Colonic mucosa (tissue), 4 donors: ENCODE results near the gene GPR146. TPM values are rescaled to one million over a fixed set of nuclear protein-coding genes. Genes with fewer than 3 reads are reported as not detected.

Source experiments
- DNase-seq: peaks from one replicate; pipeline ENCODE4 v3.0.0-alpha.2; 2020
- H3K27ac ChIP-seq: fragments of 200-600 bp; one replicate; pipeline ENCODE4 v1.8.0; 2021
- H3K27me3 ChIP-seq: fragments of 200-600 bp; one replicate; pipeline ENCODE4 v1.8.0; 2021
- H3K36me3 ChIP-seq: fragments of 200-600 bp; one replicate; pipeline ENCODE4 v1.8.0; 2021
- H3K4me1 ChIP-seq: fragments of 200-600 bp; one replicate; pipeline ENCODE4 v1.8.0; 2021; ENCODE audit warnings: mild to moderate bottlenecking
- H3K4me3 ChIP-seq: fragments of 200-600 bp; one replicate; pipeline ENCODE4 v1.8.0; 2021
- H3K9ac ChIP-seq, 2 donors: one replicate each; pipeline ENCODE4 v1.7.0; 2013; ENCODE audit warnings: control low read depth in 2 of 2, low read depth in 2 of 2, low read length in 2 of 2
- H3K9me3 ChIP-seq: fragments of 200-600 bp; one replicate; pipeline ENCODE4 v1.8.0; 2021
- intact Hi-C: fragments of 100-400 bp; cut with DNase I; formaldehyde crosslinking; loops from one replicate; pipeline ENCODE4 v1.14.1; 2022
- total RNA-seq, 2 donors: library from RNA; stranded (reverse); fragmentation: NEBNext Ultra II Directional in 1 of 2; extraction: Animal tissue kit (Norgen Biotek cat#: 25700) in 1 of 2; gene quantifications; one replicate each; pipeline ENCODE4 v1.2.1, GENCODE V29; 2021
- TF ChIP-seq, protein P1 (sequence below): fragments of 200-600 bp; IDR thresholded peaks from one replicate; pipeline ENCODE4 v1.8.0; 2022; ENCODE audit warnings: antibody characterized with exemption, mild to moderate bottlenecking
- donor health status: healthy.
- donor health status: DM: no; HTN: no; CAD: no.
- donor health status: DM: no; HTN: no; CAD: no.

The GPR146 gene
- total RNA-seq, 2 donors from 2014 or later = 2.9 to 9.0 TPM

GRCh38 chr7:1101563-1102431 is 57.5 kb downstream of the GPR146 start:
- intact Hi-C loops = no loop called here
- Histone ChIP-seq H3K27me3 (no peaks in the 10 kb centered on the region), H3K4me1 (no peaks in the 10 kb centered on the region), H3K9ac (no peak overlapping the region), H3K9me3 (no peaks in the 10 kb centered on the region), H3K36me3 (no peaks in the 10 kb centered on the region), H3K27ac (no peak overlapping the region), H3K4me3 (no peak overlapping the region)
- no peak for DNase-seq
- TF ChIP-seq, protein P1, sequence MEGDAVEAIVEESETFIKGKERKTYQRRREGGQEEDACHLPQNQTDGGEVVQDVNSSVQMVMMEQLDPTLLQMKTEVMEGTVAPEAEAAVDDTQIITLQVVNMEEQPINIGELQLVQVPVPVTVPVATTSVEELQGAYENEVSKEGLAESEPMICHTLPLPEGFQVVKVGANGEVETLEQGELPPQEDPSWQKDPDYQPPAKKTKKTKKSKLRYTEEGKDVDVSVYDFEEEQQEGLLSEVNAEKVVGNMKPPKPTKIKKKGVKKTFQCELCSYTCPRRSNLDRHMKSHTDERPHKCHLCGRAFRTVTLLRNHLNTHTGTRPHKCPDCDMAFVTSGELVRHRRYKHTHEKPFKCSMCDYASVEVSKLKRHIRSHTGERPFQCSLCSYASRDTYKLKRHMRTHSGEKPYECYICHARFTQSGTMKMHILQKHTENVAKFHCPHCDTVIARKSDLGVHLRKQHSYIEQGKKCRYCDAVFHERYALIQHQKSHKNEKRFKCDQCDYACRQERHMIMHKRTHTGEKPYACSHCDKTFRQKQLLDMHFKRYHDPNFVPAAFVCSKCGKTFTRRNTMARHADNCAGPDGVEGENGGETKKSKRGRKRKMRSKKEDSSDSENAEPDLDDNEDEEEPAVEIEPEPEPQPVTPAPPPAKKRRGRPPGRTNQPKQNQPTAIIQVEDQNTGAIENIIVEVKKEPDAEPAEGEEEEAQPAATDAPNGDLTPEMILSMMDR = no peak

DNA sequence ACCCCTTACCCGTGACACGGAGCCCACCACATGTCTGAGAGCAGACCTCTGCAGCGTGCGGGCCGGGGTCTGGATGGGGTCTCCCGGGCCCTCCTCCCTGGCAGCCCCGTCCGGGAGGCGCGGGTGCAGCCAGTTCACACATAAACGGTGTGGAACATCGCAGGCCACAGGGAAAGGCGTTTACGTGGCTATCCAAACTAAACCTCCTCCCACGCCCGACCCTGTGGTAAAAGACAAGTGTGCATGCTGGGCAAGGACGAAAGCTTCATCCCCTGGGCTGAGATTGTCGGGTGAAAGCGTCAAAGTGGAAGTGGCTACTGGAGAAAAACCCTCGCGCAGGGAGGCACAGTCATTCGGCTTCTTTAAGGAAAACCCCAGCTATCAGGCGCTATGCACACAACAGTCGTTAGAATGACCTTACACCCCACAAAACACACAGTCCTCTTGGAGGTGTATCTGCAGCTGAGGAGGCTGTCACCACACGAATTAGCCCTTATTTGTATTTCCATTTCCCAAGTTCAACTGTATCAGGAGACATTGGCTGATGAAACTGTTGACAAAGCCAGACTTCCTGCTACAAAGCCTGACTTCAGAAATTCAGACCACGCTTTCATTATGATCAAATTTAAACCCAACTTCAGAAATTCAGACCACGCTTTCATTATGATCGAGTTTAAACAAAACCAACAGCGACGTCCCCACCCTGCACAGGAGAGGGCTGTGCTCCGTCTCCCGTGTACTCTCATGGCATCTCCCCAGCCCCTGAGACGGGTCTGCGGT is 58.9 kb downstream of the GPR146 start:
- no peak overlapping the region for H3K9ac ChIP-seq
- intact Hi-C loops = no loop called here
- no peaks in the 10 kb centered on the region for H3K36me3 ChIP-seq
- H3K4me3 ChIP-seq = no peak overlapping the region
- no peaks in the 10 kb centered on the region for H3K4me1 ChIP-seq
- no peaks in the 10 kb centered on the region for H3K27me3 ChIP-seq
- no peaks in the 10 kb centered on the region for H3K9me3 ChIP-seq
- TF ChIP-seq, protein P1 = no peak
- DNase-seq = no peak
- H3K27ac ChIP-seq = no peak overlapping the region

GRCh38 chr7:1103789-1104515 is 59.6 kb downstream of the GPR146 start:
- Histone ChIP-seq H3K4me3 (no peak overlapping the region), H3K27ac (no peak overlapping the region), H3K9ac (no peak overlapping the region), H3K4me1 (no peaks in the 10 kb centered on the region), H3K27me3 (no peaks in the 10 kb centered on the region), H3K9me3 (no peaks in the 10 kb centered on the region), H3K36me3 (no peaks in the 10 kb centered on the region)
- intact Hi-C loops = no loop called here
- TF ChIP-seq, protein P1 = no peak
- no peak for DNase-seq

- H3K9ac ChIP-seq = no peak overlapping the region
- TF ChIP-seq, protein P1 = no peak
- no peaks in the 10 kb centered on the region for H3K36me3 ChIP-seq
- intact Hi-C loops = no loop called here
- no peak overlapping the region for H3K27ac ChIP-seq
- DNase-seq = no peak
- no peak overlapping the region for H3K4me3 ChIP-seq
- H3K9me3 ChIP-seq = no peaks in the 10 kb centered on the region
- H3K27me3 ChIP-seq = no peaks in the 10 kb centered on the region
- no peaks in the 10 kb centered on the region for H3K4me1 ChIP-seq
Observed at GRCh38 chr7:1104516-1105179, 60.3 kb downstream of the GPR146 start.

GRCh38 chr7:1105189-1105588 is 60.8 kb downstream of the GPR146 start:
- intact Hi-C loops = no loop called here
- H3K9me3 ChIP-seq = no peaks in the 10 kb centered on the region
- H3K4me1 ChIP-seq = no peaks in the 10 kb centered on the region
- no peak overlapping the region for H3K27ac ChIP-seq
- TF ChIP-seq, protein P1 = no peak
- DNase-seq = no peak
- H3K9ac ChIP-seq = no peak overlapping the region
- no peaks in the 10 kb centered on the region for H3K27me3 ChIP-seq
- no peak overlapping the region for H3K4me3 ChIP-seq
- H3K36me3 ChIP-seq = no peaks in the 10 kb centered on the region
